ACC112 (cell line): ENCODE data around the gene LRPAP1.
"Not testable (repeated sequence)": the region's sequence is repeated elsewhere in the genome, so short reads cannot be mapped to it uniquely, and the experiment has no call there.

ENCODE experiments used
- H2AFZ ChIP-seq: fragments of 200-600 bp; sonication (generic); one replicate; pipeline ENCODE4 v1.6.0; 2017; ENCODE audit warnings: antibody characterized with exemption, low read length; ENCODE audit not compliant: unreplicated experiment
- H3K27ac ChIP-seq: fragments of 200-600 bp; sonication (generic); 2 replicates; pipeline ENCODE4 v1.5.1; 2014; ENCODE audit warnings: low read depth, mild to moderate bottlenecking, antibody characterized with exemption, low read length, moderate library complexity
- H3K27me3 ChIP-seq: fragments of 200-600 bp; sonication (generic); 2 replicates; pipeline ENCODE4 v1.6.1; 2014; ENCODE audit warnings: mild to moderate bottlenecking, antibody characterized with exemption, low read length, moderate library complexity, mixed read lengths; ENCODE audit not compliant: insufficient read depth
- H3K36me3 ChIP-seq: fragments of 200-600 bp; sonication (generic); 2 replicates; pipeline ENCODE4 v1.6.1; 2016; ENCODE audit warnings: mild to moderate bottlenecking, antibody characterized with exemption, low read length, moderate library complexity, mixed read lengths; ENCODE audit not compliant: insufficient read depth
- H3K4me1 ChIP-seq: fragments of 200-600 bp; sonication (generic); one replicate; pipeline ENCODE4 v1.6.1; 2016; ENCODE audit warnings: low read length, mixed read lengths; ENCODE audit not compliant: insufficient read depth, unreplicated experiment, control insufficient read depth
- H3K4me3 ChIP-seq: fragments of 200-600 bp; sonication (generic); 2 replicates; pipeline ENCODE4 v1.5.1; 2014; ENCODE audit warnings: mild to moderate bottlenecking, low read depth, low read length
- H3K79me2 ChIP-seq: fragments of 200-600 bp; sonication (generic); one replicate; pipeline ENCODE4 v1.6.0; 2016; ENCODE audit warnings: low read length; ENCODE audit not compliant: control insufficient read depth, unreplicated experiment, insufficient read depth

LRPAP1 gene

GRCh38 chr4:3574346-3574745 lies 42.1 kb upstream of the LRPAP1 start:
- not testable (repeated sequence) for H3K79me2 ChIP-seq, H3K36me3 ChIP-seq

DNA sequence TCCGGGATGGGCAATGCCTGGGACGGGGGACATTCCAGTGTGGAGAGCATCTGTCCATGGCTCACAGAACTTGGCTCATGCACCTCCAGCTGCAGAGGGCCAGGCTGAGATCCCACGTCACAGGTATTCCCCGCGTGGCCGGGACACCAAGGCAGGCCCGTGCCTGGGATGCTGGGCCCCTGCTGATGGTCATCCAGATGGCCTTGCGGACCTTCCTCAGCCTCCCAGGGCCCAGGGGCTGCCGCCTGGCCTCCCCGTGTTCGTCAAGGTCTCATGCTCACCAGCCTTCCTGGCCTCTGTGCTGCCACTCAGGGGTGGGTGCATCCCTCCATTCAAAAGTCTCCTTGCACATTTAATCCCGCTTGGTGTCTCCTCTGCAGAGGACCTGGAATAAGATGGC lies 40.9 kb upstream of the LRPAP1 start:
- H3K27ac ChIP-seq, result no peak overlapping the region
- no peaks in the 10 kb centered on the region for H3K4me1 ChIP-seq
- peaks cover 10% of the 10 kb centered on the region; the same call in 1 of the 2 replicates for H3K27me3 ChIP-seq
- H2AFZ ChIP-seq, result no peak overlapping the region
- H3K36me3 ChIP-seq, result no peaks in the 10 kb centered on the region
- H3K79me2 ChIP-seq, result no peaks in the 10 kb centered on the region
- H3K4me3 ChIP-seq, result no peak overlapping the region

More at GRCh38 chr4:3574346-3574745, 42.1 kb upstream of the LRPAP1 start:
- H3K27ac ChIP-seq, H3K4me3 ChIP-seq, H2AFZ ChIP-seq, H3K4me1 ChIP-seq: not testable (repeated sequence)
- peaks cover 10% of the 10 kb centered on the region; the same call in 1 of the 2 replicates for H3K27me3 ChIP-seq

- Histone ChIP-seq H3K27me3 (peaks cover 10% of the 10 kb centered on the region; the same call in 1 of the 2 replicates), H3K36me3 (no peaks in the 10 kb centered on the region), H2AFZ (no peak overlapping the region), H3K79me2 (no peaks in the 10 kb centered on the region), H3K27ac (no peak overlapping the region), H3K4me1 (no peaks in the 10 kb centered on the region), H3K4me3 (no peak overlapping the region)
These were observed 40.1 kb upstream of the LRPAP1 start for GRCh38 chr4:3572363-3572762.

DNA sequence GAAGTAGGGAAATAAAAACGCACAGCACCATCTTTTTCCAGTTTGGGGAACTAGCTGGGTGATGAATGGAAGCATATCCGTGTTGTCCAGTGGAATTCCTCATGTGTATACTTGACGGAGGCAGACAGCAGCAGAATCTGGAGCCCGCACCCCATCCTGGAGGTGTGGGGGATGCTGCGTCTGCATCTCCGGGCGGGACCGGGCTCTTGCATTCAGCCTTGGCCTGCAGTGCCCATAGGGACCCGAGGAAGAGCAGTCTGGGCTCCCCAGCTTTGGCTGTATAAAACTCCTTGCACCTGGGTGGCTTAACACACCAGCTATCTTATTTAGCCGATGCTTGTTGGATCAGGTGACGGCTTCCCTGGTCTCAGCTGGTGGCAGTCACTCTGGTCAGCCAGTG lies 39.7 kb upstream of the LRPAP1 start:
- Histone ChIP-seq H3K27ac (no peak overlapping the region), H3K79me2 (no peaks in the 10 kb centered on the region), H3K4me1 (no peaks in the 10 kb centered on the region), H3K4me3 (no peak overlapping the region), H3K27me3 (peaks cover 10% of the 10 kb centered on the region; the same call in 1 of the 2 replicates), H2AFZ (no peak overlapping the region), H3K36me3 (no peaks in the 10 kb centered on the region)

- H3K4me1 ChIP-seq, H2AFZ ChIP-seq, H3K36me3 ChIP-seq, H3K79me2 ChIP-seq, H3K27ac ChIP-seq, H3K4me3 ChIP-seq: not testable (repeated sequence)
- H3K27me3 ChIP-seq, result peaks cover 10% of the 10 kb centered on the region; the same call in 1 of the 2 replicates
These were observed 38.7 kb upstream of the LRPAP1 start for GRCh38 chr4:3570923-3571322.

GRCh38 chr4:3569611-3570010 lies 37.4 kb upstream of the LRPAP1 start:
- not testable (repeated sequence) for H3K36me3 ChIP-seq, H3K4me3 ChIP-seq, H3K79me2 ChIP-seq, H3K4me1 ChIP-seq, H2AFZ ChIP-seq, H3K27ac ChIP-seq
- peaks cover 10% of the 10 kb centered on the region; the same call in 1 of the 2 replicates for H3K27me3 ChIP-seq

DNA sequence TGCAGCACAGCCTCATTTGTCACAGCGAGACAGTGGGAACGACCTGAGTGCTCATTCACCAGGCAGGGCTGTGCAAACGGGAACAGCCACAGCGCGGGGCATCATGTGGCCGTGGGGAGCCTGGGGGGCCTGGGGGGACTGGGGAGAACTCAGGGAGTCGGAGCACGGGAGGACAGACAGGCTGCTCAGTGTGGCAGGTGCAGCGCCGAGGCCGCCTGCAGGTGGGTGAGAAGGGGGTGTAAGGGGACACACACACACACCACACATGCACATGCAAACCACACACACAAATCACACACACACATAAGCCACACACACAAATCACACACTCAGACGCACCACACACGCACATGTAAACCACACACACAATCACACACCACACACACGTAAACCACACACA lies 34.5 kb upstream of the LRPAP1 start:
- H3K79me2 ChIP-seq, H3K36me3 ChIP-seq, H3K4me3 ChIP-seq: not testable (repeated sequence)

DNA sequence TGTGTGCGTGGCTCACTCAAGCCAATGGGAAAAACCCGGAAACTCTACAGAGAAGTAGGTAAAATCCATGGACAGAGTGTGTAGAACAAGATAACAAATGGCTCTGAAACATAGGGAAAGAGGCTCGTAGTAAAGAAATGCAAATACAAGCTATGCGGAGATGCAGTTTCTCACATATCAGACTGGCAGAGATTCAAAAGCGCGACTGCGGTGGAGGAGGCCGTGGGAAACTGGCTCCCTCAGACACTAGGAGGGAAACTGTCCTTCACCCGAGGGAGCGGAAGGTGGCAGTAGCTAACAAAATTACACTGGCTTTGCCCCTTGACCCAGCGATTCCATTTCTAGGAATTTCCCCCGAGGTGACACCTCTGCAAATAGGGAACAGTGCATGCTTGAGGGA lies 34.1 kb upstream of the LRPAP1 start:
- H2AFZ ChIP-seq, H3K4me3 ChIP-seq, H3K36me3 ChIP-seq, H3K79me2 ChIP-seq, H3K4me1 ChIP-seq, H3K27ac ChIP-seq, H3K27me3 ChIP-seq: not testable (repeated sequence)

More for the DNA sequence above, 34.5 kb upstream of the LRPAP1 start:
- not testable (repeated sequence) for H3K27me3 ChIP-seq, H3K4me1 ChIP-seq, H2AFZ ChIP-seq, H3K27ac ChIP-seq

DNA sequence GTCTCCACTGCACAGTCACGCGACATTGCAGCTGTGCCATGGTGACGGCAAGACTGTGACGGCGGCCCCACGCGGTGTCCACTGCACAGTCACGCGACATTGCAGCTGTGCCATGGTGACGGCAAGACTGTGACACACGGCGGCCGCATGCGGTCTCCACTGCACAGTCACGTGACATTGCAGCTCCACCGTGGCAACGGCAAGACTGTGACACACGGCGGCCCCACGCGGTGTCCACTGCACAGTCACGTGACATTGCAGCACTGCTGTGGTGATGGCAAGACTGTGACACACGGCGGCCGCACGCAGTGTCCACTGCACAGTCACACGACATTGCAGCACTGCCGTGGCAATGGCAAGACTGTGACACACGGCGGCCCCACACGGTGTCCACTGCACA lies 32.7 kb upstream of the LRPAP1 start:
- not testable (repeated sequence) for H3K4me3 ChIP-seq, H2AFZ ChIP-seq, H3K4me1 ChIP-seq, H3K36me3 ChIP-seq, H3K27me3 ChIP-seq, H3K79me2 ChIP-seq, H3K27ac ChIP-seq

GRCh38 chr4:3563403-3563802 lies 31.2 kb upstream of the LRPAP1 start:
- H3K27me3 ChIP-seq, result peaks cover 4% of the 10 kb centered on the region; the same call in 1 of the 2 replicates
- H3K4me3 ChIP-seq, result no peak overlapping the region
- H3K36me3 ChIP-seq, result no peaks in the 10 kb centered on the region
- no peaks in the 10 kb centered on the region for H3K79me2 ChIP-seq
- no peaks in the 10 kb centered on the region for H3K4me1 ChIP-seq
- H2AFZ ChIP-seq, result no peak overlapping the region
- H3K27ac ChIP-seq, result no peak overlapping the region

- H3K27ac ChIP-seq, result not testable (repeated sequence)
These were observed 29.9 kb upstream of the LRPAP1 start for GRCh38 chr4:3562127-3562526.

More at GRCh38 chr4:3562127-3562526, 29.9 kb upstream of the LRPAP1 start:
- H3K4me1 ChIP-seq, H3K27me3 ChIP-seq, H3K36me3 ChIP-seq, H3K79me2 ChIP-seq, H3K4me3 ChIP-seq, H2AFZ ChIP-seq: not testable (repeated sequence)
